A673 (cell line): ENCODE results near the gene STRN.

Experiments used
- CTCF ChIP-seq: fragments of 300-800, 200-600 bp; sonication (generic); conservative IDR thresholded peaks from 2 replicates; pipeline ENCODE4 v1.5.1; 2017; ENCODE audit warnings: low read depth, mild to moderate bottlenecking, antibody characterized with exemption, low read length, moderate library complexity, mixed read lengths
- EZH2 ChIP-seq: fragments of 200-600 bp; sonication (generic); IDR thresholded peaks from 2 replicates; pipeline ENCODE4 v1.6.1; 2017; ENCODE audit warnings: borderline replicate concordance, low read depth, mild to moderate bottlenecking, mixed read lengths, antibody characterized with exemption, low read length; ENCODE audit not compliant: poor library complexity, severe bottlenecking

- TF ChIP-seq CTCF (no peak), EZH2 (no peak)
These were observed 21.7 kb upstream of the STRN start for GRCh38 chr2:36988008-36988407.
